HL-60 (cell line): ENCODE results near the gene PSENEN.

Source experiments
- DNase-seq, 2 experiments: peaks; one replicate each; pipeline ENCODE4 v3.0.0-alpha.2; 2010 to 2020; ENCODE audit warnings: low read depth in 1 of 2, low spot score in 1 of 2
- H3K27ac ChIP-seq: fragments of 250-450 bp; sonication (Bioruptor Pico); replicated peaks from 2 replicates; pipeline ENCODE4 v1.5.1; 2020; ENCODE audit warnings: mild to moderate bottlenecking, moderate library complexity
- H3K27me3 ChIP-seq: fragments of 250-450 bp; sonication (Bioruptor Pico); 2 replicates; pipeline ENCODE4 v1.5.1; 2021; ENCODE audit warnings: mild to moderate bottlenecking, moderate library complexity; ENCODE audit not compliant: insufficient read depth, poor library complexity, severe bottlenecking
- H3K4me3 ChIP-seq: replicated peaks from 2 replicates; pipeline ENCODE4 v1.5.1; 2011; ENCODE audit warnings: mild to moderate bottlenecking, control low read depth, low read length; ENCODE audit not compliant: insufficient read depth
- GABPA ChIP-seq: IDR thresholded peaks from 2 replicates; pipeline ENCODE4 v1.6.1; 2012; ENCODE audit warnings: low read depth
- POLR2AphosphoS5 ChIP-seq: IDR thresholded peaks from 2 replicates; pipeline ENCODE4 v1.6.1; 2012; ENCODE audit warnings: low read depth
- SPI1 ChIP-seq: IDR thresholded peaks from 2 replicates; pipeline ENCODE4 v1.6.1; 2012; ENCODE audit warnings: low read depth, mild to moderate bottlenecking, borderline replicate concordance
- TF ChIP-seq, protein P1 (sequence below): IDR thresholded peaks from 2 replicates; pipeline ENCODE4 v1.6.1; 2012; ENCODE audit warnings: low read depth; ENCODE audit not compliant: insufficient replicate concordance
- TF ChIP-seq, protein P2 (sequence below): IDR thresholded peaks from one replicate; pipeline ENCODE4 v1.5.1; 2011; ENCODE audit warnings: low read length, control low read depth, inconsistent platforms; ENCODE audit not compliant: insufficient read depth

Gene PSENEN

DNA sequence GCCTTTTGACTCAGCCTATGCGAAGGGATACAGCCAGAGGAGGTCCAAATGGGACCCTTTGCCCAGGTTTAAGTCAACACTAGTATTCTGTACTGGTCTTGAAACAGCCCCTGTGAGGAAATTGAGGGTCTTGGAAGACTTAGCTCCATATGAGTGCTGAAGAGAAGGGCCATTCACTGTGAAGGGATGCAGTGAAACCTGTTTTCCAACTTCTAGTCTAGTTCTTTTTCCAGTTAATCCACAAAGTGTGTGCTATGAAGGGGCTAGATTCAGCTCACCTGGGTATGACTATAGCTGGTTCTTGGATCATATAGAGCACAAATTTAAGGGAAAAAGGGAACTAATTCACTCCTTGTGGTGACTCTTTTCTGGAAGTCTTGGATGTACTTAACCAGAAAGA lies 37.1 kb upstream of the PSENEN start:
- no peak for TF ChIP-seq GABPA
- no peak for TF ChIP-seq POLR2AphosphoS5
- TF ChIP-seq, protein P1, sequence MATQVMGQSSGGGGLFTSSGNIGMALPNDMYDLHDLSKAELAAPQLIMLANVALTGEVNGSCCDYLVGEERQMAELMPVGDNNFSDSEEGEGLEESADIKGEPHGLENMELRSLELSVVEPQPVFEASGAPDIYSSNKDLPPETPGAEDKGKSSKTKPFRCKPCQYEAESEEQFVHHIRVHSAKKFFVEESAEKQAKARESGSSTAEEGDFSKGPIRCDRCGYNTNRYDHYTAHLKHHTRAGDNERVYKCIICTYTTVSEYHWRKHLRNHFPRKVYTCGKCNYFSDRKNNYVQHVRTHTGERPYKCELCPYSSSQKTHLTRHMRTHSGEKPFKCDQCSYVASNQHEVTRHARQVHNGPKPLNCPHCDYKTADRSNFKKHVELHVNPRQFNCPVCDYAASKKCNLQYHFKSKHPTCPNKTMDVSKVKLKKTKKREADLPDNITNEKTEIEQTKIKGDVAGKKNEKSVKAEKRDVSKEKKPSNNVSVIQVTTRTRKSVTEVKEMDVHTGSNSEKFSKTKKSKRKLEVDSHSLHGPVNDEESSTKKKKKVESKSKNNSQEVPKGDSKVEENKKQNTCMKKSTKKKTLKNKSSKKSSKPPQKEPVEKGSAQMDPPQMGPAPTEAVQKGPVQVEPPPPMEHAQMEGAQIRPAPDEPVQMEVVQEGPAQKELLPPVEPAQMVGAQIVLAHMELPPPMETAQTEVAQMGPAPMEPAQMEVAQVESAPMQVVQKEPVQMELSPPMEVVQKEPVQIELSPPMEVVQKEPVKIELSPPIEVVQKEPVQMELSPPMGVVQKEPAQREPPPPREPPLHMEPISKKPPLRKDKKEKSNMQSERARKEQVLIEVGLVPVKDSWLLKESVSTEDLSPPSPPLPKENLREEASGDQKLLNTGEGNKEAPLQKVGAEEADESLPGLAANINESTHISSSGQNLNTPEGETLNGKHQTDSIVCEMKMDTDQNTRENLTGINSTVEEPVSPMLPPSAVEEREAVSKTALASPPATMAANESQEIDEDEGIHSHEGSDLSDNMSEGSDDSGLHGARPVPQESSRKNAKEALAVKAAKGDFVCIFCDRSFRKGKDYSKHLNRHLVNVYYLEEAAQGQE: no peak
- no peak overlapping the region for H3K4me3 ChIP-seq
- DNase-seq: no peak
- no peaks in the 10 kb centered on the region for H3K27me3 ChIP-seq
- no peak overlapping the region for H3K27ac ChIP-seq

DNA sequence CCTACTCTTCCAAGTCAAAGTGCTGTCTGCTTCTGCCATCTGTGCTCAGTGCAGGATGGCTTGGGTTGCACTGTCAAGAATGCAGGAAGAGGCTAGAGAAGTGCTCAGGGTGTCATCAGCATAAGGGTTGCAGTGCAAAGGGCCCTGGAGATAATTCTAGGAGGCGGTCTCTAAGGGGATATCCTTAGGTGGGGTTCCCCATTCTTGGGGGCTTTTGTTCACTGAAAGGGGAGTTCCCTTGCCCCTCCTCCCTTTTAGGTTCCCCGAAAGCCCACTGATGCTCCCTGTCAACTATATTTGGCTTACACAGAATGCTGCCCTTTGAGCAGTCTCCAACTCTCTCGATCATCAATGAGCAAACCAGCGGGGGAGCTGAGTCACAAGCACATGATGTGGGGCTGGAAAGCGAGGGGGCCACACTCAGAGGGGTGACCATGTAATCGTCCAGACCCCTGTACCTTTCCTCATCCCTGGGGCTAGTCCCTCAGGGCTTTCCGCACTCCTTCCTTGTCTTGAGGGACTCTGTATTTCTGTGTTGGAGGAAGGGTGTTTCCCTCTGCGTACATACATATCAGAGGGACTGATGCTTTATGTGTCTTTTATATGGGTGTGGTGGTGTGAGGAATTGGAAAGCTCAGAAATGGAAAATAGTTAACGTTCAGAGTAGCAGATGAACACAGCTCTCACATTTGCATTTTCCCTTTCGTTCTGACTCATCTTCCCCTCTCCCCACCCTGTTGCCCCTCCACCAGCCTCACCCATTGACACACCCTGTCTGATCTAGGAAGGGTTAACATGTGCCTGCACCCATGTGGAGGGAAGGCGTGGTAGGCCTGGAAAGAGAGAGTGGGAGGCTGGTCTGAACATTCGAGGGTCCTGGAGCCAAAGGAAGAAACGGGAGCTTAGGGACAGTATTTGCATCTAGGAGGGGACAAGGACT lies 34.4 kb upstream of the PSENEN start:
- Histone ChIP-seq H3K4me3 (no peak overlapping the region), H3K27ac (no peak overlapping the region), H3K27me3 (no peaks in the 10 kb centered on the region)
- TF ChIP-seq SPI1: no peak
- TF ChIP-seq, protein P1: no peak
- no peak for TF ChIP-seq GABPA
- TF ChIP-seq POLR2AphosphoS5: no peak
- DNase-seq: no peak

DNA sequence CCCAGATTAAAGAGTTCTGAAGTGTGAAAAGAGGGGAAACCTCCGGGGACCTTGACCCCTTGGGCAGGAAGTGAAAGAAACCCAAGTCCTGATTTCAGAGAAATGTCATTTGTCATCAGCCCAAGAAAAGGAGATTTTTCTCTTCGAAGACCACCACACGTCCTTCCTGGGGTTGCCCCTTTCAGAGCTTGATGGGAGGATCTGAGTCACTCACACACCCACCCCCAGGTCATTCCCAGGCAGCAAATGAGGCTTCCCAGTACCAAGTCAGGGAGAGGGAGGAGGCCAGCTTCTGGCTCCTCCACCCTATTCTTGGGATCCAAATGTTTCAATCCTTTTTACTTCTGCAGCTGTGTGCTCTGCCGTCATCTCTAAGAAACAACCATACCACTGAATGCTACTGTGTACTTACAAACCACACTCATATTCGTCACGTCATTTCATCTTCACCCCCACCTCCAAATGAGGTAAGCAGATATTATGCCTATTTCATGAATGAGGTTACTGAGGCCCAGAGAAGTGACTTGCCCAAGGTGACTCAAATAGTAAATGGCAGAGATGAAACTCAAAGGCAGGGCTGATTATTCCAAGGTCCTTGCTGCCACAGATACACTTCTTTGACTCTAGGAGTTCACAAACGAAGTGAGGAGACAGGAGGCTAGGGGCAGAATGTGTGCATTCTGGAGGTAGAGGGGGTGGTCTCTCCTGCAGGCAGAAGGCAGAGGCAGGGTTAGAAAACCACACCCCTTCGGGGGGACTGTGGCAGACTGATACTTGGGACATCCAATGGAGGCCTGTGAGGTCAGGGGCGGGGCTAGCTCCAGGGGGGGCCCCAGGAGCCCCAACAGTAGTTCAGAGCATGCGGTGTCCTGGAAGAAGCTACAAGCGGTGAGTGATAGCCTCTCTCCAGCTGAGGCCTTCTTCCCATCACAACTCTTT lies 32.6 kb upstream of the PSENEN start:
- Histone ChIP-seq H3K27ac (no peak overlapping the region), H3K4me3 (no peak overlapping the region), H3K27me3 (no peaks in the 10 kb centered on the region)
- no peak for TF ChIP-seq POLR2AphosphoS5
- TF ChIP-seq, protein P1: no peak
- no peak for TF ChIP-seq GABPA
- TF ChIP-seq, protein P2, sequence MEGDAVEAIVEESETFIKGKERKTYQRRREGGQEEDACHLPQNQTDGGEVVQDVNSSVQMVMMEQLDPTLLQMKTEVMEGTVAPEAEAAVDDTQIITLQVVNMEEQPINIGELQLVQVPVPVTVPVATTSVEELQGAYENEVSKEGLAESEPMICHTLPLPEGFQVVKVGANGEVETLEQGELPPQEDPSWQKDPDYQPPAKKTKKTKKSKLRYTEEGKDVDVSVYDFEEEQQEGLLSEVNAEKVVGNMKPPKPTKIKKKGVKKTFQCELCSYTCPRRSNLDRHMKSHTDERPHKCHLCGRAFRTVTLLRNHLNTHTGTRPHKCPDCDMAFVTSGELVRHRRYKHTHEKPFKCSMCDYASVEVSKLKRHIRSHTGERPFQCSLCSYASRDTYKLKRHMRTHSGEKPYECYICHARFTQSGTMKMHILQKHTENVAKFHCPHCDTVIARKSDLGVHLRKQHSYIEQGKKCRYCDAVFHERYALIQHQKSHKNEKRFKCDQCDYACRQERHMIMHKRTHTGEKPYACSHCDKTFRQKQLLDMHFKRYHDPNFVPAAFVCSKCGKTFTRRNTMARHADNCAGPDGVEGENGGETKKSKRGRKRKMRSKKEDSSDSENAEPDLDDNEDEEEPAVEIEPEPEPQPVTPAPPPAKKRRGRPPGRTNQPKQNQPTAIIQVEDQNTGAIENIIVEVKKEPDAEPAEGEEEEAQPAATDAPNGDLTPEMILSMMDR: no peak
- TF ChIP-seq SPI1: no peak
- DNase-seq: no peak
